NT2/D1 (cell line): ENCODE results near the gene TAF1.
"Not testable (repeated sequence)": the region's sequence is repeated elsewhere in the genome, so short reads cannot be mapped to it uniquely, and the experiment has no call there.

Experiments used
- DNase-seq: peaks from one replicate; pipeline ENCODE4 v3.0.0-alpha.2; 2011; ENCODE audit warnings: low read depth, low spot score
- H3K27me3 ChIP-seq: 2 replicates; pipeline ENCODE4 v1.6.0; 2011; ENCODE audit warnings: mild to moderate bottlenecking; ENCODE audit not compliant: insufficient read length, insufficient read depth
- H3K36me3 ChIP-seq: 2 replicates; pipeline ENCODE4 v1.6.1; 2011; ENCODE audit warnings: mild to moderate bottlenecking, low read length, mixed read lengths; ENCODE audit not compliant: insufficient read depth, insufficient read length
- H3K4me1 ChIP-seq: 2 replicates; pipeline ENCODE4 v1.5.1; 2011; ENCODE audit not compliant: insufficient read depth, insufficient read length
- H3K4me3 ChIP-seq: 2 replicates; pipeline ENCODE4 v1.5.1; 2011; ENCODE audit warnings: low read depth; ENCODE audit not compliant: insufficient read length
- H3K9ac ChIP-seq: 2 replicates; pipeline ENCODE4 v1.6.0; 2011; ENCODE audit warnings: low read depth; ENCODE audit not compliant: insufficient read length
- H3K9me3 ChIP-seq: 2 replicates; pipeline ENCODE4 v1.5.1; 2011; ENCODE audit warnings: mild to moderate bottlenecking, low read length; ENCODE audit not compliant: insufficient read depth
- SUZ12 ChIP-seq: IDR thresholded peaks from 2 replicates; pipeline ENCODE4 v1.6.1; 2011; ENCODE audit not compliant: insufficient read length, insufficient read depth; ENCODE audit errors: extremely low read depth
- YY1 ChIP-seq: IDR thresholded peaks from 2 replicates; pipeline ENCODE4 v1.6.1; 2011; ENCODE audit not compliant: insufficient read length, insufficient read depth
- ZNF274 ChIP-seq: IDR thresholded peaks from 2 replicates; pipeline ENCODE4 v1.6.1; 2011; ENCODE audit warnings: mild to moderate bottlenecking, low read depth, low read length

TAF1 gene

DNA sequence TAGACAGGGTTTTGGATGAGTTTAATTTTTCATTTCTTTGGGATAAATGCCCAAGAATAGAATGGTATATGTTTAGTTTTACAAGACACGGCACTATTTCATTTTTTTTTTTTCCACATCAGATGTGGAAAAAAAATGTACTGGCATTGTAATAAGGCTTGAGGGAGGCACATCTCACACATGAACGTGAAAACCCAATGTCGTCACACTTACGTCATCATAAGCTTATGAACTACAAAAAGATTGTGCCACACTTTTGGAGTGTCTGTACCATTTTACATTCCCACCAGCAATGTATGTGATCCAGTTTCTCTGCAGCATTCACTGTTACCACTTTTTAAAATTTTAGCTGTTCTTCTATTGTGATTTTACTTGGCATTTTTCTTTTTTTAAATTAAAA lies 74.2 kb downstream of the TAF1 start:
- TF ChIP-seq SUZ12, result no peak
- TF ChIP-seq ZNF274, result no peak
- TF ChIP-seq YY1, result no peak
- no peaks in the 10 kb centered on the region for H3K4me1 ChIP-seq
- no peaks in the 10 kb centered on the region for H3K27me3 ChIP-seq
- no peak overlapping the region for H3K9ac ChIP-seq
- H3K9me3 ChIP-seq, result no peaks in the 10 kb centered on the region
- H3K36me3 ChIP-seq, result peaks cover 42% of the 10 kb centered on the region
- H3K4me3 ChIP-seq, result no peak overlapping the region
- DNase-seq, result no peak

GRCh38 chrX:71441809-71442208 lies 75.7 kb downstream of the TAF1 start:
- H3K9ac ChIP-seq, H3K4me1 ChIP-seq, DNase-seq, H3K4me3 ChIP-seq, H3K9me3 ChIP-seq, H3K27me3 ChIP-seq: not testable (repeated sequence)
- peaks cover 45% of the 10 kb centered on the region for H3K36me3 ChIP-seq

DNA sequence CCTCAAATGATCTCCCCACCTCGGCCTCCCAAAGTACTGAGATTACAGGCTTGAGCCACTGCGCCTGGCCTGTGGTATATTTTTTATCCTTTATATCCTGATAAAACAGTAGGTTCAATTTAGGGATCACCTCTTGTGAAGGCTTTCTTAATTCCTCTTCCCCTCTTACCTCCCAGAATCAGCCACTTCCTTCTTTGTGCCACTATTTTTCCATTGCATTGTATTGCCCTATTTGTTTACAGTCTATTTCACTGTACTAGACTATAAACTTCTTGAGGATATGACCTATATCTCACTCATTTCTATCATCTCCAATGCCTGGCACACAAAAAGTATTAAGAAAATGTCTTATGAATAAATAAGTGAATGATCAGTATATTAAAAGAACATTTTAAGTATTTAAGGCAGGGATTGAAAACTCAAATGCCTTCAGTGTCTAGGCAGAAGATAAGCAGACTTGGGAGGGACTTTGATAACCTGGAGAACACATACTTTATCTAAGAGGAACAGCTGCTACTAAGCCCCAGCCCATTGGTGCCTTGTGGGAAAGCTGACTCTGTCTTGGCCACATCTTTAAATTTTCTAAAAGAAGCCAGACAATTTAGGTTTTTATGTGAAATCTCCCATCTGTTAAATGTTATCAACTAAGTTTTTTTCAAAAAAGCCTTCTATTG lies 84.4 kb downstream of the TAF1 start:
- DNase-seq, result no peak
- Histone ChIP-seq H3K9me3 (no peaks in the 10 kb centered on the region), H3K9ac (no peak overlapping the region), H3K4me1 (no peaks in the 10 kb centered on the region), H3K27me3 (no peaks in the 10 kb centered on the region), H3K4me3 (no peak overlapping the region), H3K36me3 (peaks cover 34% of the 10 kb centered on the region)
- no peak for TF ChIP-seq SUZ12
- TF ChIP-seq YY1, result no peak
- no peak for TF ChIP-seq ZNF274

DNA sequence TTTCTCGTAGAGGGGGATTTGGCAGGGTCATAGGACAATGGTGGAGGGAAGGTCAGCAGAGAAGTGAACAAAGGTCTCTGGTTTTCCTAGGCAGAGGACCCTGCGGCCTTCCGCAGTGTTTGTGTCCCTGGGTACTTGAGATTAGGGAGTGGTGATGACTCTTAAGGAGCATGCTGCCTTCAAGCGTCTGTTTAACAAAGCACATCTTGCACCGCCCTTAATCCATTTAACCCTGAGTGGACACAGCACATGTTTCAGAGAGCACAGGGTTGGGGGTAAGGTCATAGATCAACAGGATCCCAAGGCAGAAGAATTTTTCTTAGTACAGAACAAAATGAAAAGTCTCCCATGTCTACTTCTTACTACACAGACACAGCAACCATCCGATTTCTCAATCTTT lies 85.4 kb downstream of the TAF1 start:
- H3K9me3 ChIP-seq, DNase-seq, H3K4me1 ChIP-seq, H3K9ac ChIP-seq, H3K27me3 ChIP-seq, H3K4me3 ChIP-seq: not testable (repeated sequence)
- H3K36me3 ChIP-seq, result peaks cover 42% of the 10 kb centered on the region

- TF ChIP-seq YY1 (no peak), ZNF274 (no peak), SUZ12 (no peak)
- Histone ChIP-seq H3K9ac (no peak overlapping the region), H3K9me3 (no peaks in the 10 kb centered on the region), H3K4me1 (no peaks in the 10 kb centered on the region), H3K27me3 (no peaks in the 10 kb centered on the region), H3K4me3 (no peak overlapping the region), H3K36me3 (peaks cover 52% of the 10 kb centered on the region)
- no peak for DNase-seq
Observed at GRCh38 chrX:71453056-71453455, 86.9 kb downstream of the TAF1 start.

DNA sequence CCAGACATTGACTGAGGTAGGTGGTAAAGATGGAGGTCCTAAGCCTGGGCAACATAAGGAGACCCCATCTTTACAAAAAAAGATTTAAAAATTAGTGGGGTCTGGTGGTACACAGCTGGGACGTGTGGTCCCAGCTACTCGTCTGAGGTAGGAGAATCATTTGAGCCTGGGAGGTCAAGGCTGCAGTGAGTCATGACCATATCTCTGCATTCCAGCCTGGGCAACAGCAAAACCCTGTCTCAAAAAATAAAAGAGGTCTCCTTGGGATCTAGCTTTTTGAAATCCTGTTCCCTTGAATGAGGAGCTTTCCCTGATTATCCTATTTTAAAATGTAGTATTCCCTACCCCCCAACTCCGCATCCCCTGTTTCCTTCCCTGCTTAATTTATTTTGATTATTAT lies 88.1 kb downstream of the TAF1 start:
- Histone ChIP-seq H3K27me3 (no peaks in the 10 kb centered on the region), H3K9me3 (no peaks in the 10 kb centered on the region), H3K9ac (no peak overlapping the region), H3K4me1 (no peaks in the 10 kb centered on the region), H3K4me3 (no peak overlapping the region), H3K36me3 (peaks cover 63% of the 10 kb centered on the region)
- TF ChIP-seq ZNF274 (no peak), SUZ12 (no peak), YY1 (no peak)
- DNase-seq, result no peak

DNA sequence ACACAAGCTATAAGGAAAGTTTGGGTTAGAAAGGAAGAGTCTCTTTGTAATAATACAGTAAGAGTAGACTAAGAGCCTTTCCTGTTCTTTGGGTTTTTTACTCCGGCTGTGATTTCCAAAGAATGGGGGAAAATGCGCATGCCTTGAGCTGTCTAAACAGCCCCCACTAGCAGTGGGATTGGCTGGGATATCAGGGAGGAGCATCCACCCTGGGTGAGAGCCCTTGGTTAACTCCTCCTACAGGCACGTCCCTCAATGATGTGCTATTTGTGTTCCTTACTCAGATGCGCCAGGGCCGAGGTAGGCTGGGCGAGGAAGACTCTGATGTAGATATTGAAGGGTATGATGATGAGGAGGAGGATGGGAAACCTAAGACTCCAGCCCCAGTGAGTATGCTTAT lies 92.7 kb downstream of the TAF1 start:
- Histone ChIP-seq H3K4me3 (no peak overlapping the region), H3K36me3 (peaks cover 94% of the 10 kb centered on the region), H3K27me3 (no peaks in the 10 kb centered on the region), H3K9me3 (no peaks in the 10 kb centered on the region), H3K9ac (no peak overlapping the region), H3K4me1 (no peaks in the 10 kb centered on the region)
- DNase-seq, result peak; percentile 46
- TF ChIP-seq SUZ12, result no peak
- TF ChIP-seq ZNF274, result no peak
- no peak for TF ChIP-seq YY1

DNA sequence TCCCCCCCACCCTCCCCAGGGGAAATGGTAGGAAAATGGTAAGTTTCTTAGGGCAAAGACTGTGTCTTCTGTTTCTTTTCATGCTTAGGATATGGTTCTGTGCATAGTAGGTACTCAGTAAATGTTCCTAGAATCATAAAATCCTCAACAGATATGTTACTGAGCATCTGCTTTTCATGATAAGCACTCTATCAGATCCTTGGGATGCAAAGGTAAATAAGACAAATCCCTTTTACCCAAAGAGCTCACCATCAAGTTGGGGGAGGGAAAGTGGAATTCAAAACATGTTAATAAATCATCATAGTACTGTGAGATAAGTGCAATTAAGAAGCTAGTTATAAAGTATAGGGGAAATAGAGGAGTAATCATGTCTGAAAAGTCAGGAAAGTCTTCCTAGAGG lies 98.8 kb downstream of the TAF1 start:
- no peak overlapping the region for H3K4me3 ChIP-seq
- H3K36me3 ChIP-seq, result peaks cover 49% of the 10 kb centered on the region
- H3K27me3 ChIP-seq, result no peaks in the 10 kb centered on the region
- DNase-seq, result no peak
- no peak overlapping the region for H3K9ac ChIP-seq
- no peak for TF ChIP-seq YY1
- no peak for TF ChIP-seq SUZ12
- TF ChIP-seq ZNF274, result no peak
- H3K9me3 ChIP-seq, result no peaks in the 10 kb centered on the region
- no peaks in the 10 kb centered on the region for H3K4me1 ChIP-seq
